Esophagus muscularis mucosa (tissue), 4 donors: Measurements from ENCODE around the gene PDGFRB. TPM values are rescaled to one million over a fixed set of nuclear protein-coding genes. Genes with fewer than 3 reads are reported as not detected.
A peak's percentile ranks its signal among the peaks of the same experiment; 100 is the strongest.

Source experiments
- DNase-seq: peaks from one replicate; pipeline ENCODE4 v3.0.0-alpha.2; 2017; ENCODE audit errors: extremely low spot score
- H3K27ac ChIP-seq, 4 donors: fragments of 200-600 bp; sonication (generic); replicated peaks in 1 of 4; 1 replicate in 3 of 4; 2 replicates in 1 of 4; pipeline ENCODE4 v1.5.1; 2016 to 2019; ENCODE audit warnings: mild to moderate bottlenecking in 1 of 4
- H3K27me3 ChIP-seq, 4 donors: fragments of 200-600 bp; sonication (generic); one replicate each; pipeline versions ENCODE4 v1.5.1 to v1.6.0; 2016 to 2019
- H3K36me3 ChIP-seq, 4 donors: fragments of 200-600 bp; sonication (generic); one replicate each; pipeline ENCODE4 v1.5.1; 2016 to 2019
- H3K4me1 ChIP-seq, 4 donors: fragments of 200-600 bp; sonication (generic); one replicate each; pipeline ENCODE4 v1.5.1; 2016 to 2019
- H3K4me3 ChIP-seq, 4 donors: fragments of 200-600 bp; sonication (generic); 1 replicate in 2 of 4; 2 replicates in 2 of 4; pipeline ENCODE4 v1.5.1; 2016 to 2019; ENCODE audit warnings: mild to moderate bottlenecking in 4 of 4, moderate library complexity in 1 of 4
- H3K9me3 ChIP-seq, 4 donors: fragments of 200-600 bp; sonication (generic); 1 replicate in 3 of 4; 2 replicates in 1 of 4; pipeline ENCODE4 v1.5.1; 2016 to 2019
- EP300 ChIP-seq: sonication (generic); formaldehyde crosslinking; IDR thresholded peaks from one replicate; pipeline ENCODE4 v1.6.1; 2017; ENCODE audit warnings: antibody characterized with exemption
- POLR2A ChIP-seq: fragments of 450-650 bp; IDR thresholded peaks from one replicate; pipeline ENCODE4 v1.6.1; 2017; ENCODE audit warnings: antibody characterized with exemption, moderate library complexity, mild to moderate bottlenecking, low read depth
- POLR2AphosphoS5 ChIP-seq, 2 donors: sonication (generic); formaldehyde crosslinking; IDR thresholded peaks; one replicate each; pipeline ENCODE4 v1.6.1; 2017; ENCODE audit warnings: antibody characterized with exemption in 2 of 2
- WGBS: methylation state at CpG from one replicate; pipeline ENCODE4 v1.1.5; 2018; 5-methylcytosine and 5-hydroxymethylcytosine counted together
- intact Hi-C: fragments of 100-400 bp; cut with DNase I; formaldehyde crosslinking; loops from one replicate; pipeline ENCODE4 v1.15.1; 2023
- total RNA-seq, 4 donors: library from RNA; depleted of rRNA; stranded (reverse); fragments of >200 nt; gene quantifications; one replicate each; pipeline versions ENCODE4 v1.1.0 to v1.2.1, GENCODE V29; 2016
- TF ChIP-seq, protein P1 (sequence below), 3 experiments: fragments of 200-600 bp in 2 of 3; fragments of 450-650 bp in 1 of 3; sonication (generic) in 2 of 3; IDR thresholded peaks; one replicate each; pipeline ENCODE4 v1.5.1; 2017 to 2019; ENCODE audit warnings: antibody characterized with exemption in 3 of 3, mild to moderate bottlenecking in 2 of 3, moderate library complexity in 1 of 3

Gene PDGFRB
- total RNA-seq, 4 donors from 2014 or later, result 83.1 to 219 (median 141) TPM

DNA sequence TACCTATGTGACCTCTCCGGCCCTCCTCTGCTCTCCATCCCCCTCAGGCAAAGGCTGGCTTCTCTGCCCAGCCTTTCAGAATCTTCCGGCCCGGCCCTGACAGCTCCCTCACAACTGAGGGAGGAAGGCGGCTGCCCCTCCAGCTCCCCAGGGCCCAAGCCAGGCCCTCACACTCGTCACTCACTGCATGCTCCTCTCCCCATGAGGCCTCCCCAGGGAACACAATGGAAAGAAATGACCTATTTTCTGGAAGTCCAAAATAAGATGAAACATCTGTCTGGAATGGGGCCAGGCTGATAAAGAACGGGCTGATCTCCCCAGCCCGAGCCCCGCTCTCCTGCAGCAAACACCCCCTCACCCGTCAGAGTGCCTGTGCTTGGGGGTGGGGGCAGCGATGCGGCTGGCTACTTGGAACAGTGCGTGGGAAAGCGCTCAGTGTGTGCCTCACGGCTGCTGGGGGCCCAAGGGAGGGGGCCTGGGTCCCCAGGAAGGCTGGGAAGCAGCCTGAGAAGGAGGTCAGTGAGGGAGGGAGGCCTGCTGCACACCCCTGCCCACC lies 11.3 kb downstream of the PDGFRB start:
- intact Hi-C loops, result no loop called here
- no peak for DNase-seq
- Histone ChIP-seq H3K27ac (peak overlapping the region; percentile 81 to 90 (median 83)), H3K4me3 (peak overlapping the region; percentile 4 to 42 (median 26)), H3K4me1 (peaks cover 49 to 100% (median 98%) of the 10 kb centered on the region in 4 donors), H3K27me3 (no peaks in the 10 kb centered on the region), H3K9me3 (no peaks in the 10 kb centered on the region), H3K36me3 (peaks cover 0 to 3% (median 0%) of the 10 kb centered on the region in 4 donors)
- 36% methylated on average over 14 of the region's 14 CpGs for whole genome bisulfite sequencing
- TF ChIP-seq POLR2AphosphoS5 (IDR thresholded peaks at IDR 0.05), result peak in 1 of 2 donors; percentile 54
- TF ChIP-seq POLR2A, result no peak

DNA sequence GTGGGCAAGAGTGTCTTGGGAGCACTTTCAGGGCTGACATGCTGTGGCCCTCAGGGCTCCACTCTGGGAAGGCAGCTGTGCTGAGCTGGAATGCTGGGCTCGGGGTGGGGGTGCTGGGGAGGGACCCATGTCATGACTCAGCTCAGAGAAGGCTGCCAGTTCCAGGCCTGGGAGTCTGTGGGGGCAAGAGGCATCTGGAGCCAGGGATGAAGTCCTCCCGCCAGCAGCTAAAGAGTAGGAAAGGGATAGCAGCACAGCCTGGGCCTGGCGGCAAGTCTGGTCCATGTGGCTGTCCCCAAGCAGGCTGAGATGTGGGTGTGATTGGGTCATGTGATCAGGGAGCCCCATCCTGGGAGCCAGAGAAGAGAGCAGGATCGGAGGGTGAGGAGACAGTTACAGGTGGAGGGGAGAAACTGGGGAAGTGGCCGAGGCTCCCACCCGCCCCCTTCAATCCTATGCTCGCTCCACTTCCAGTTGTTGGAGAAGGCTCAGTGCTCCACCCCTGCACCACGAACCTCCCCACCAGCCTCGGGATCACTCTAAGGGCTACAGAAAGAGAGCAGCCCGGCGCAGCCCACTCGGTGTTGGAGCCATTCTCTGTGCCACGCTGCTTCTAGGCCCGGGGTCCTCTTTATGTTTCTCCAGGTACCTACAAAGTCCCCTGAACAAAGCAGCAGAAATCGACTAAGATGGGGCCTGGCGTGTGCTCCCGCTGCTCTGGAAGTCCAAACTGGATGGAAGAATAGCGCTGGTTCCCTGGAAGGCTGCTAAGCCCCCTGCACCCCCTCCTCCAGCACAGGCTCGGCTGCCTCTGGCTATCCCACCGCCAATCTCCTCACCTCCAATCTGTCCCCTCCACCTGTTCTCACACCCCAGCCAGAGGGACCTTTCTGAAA lies 12.0 kb downstream of the PDGFRB start:
- DNase-seq, result peak; percentile 95

DNA sequence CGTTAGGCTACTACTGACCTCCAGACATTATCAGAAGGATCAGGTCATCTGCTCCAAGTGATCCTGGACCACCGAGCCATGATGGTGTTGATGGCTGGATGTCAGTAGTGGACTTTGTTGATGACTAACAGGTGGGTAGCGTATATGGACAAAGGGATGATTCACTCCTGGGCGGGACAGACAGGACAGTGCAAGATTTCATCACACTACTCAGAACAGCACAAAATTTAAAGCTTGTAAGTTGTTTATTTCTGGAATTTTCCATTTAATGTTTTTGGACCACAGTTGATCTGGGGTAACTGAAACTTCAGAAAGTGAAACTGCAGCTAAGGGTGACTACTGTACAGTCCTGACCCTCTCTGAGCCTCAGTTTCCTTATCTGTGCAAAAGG lies 12.7 kb downstream of the PDGFRB start:
- no peak for DNase-seq
- no peaks in the 10 kb centered on the region for H3K9me3 ChIP-seq
- H3K4me3 ChIP-seq, result peak overlapping the region; percentile 4 to 42 (median 26)
- no peaks in the 10 kb centered on the region for H3K27me3 ChIP-seq
- WGBS, result 23% methylated on average over 4 of the region's 4 CpGs
- intact Hi-C loops, result no loop called here
- H3K4me1 ChIP-seq, result peaks cover 59 to 100% (median 98%) of the 10 kb centered on the region in 4 donors
- TF ChIP-seq EP300 (no peak), POLR2A (no peak), POLR2AphosphoS5 (IDR thresholded peaks at IDR 0.05) (peak; percentile 59 to 82)
- TF ChIP-seq, protein P1, sequence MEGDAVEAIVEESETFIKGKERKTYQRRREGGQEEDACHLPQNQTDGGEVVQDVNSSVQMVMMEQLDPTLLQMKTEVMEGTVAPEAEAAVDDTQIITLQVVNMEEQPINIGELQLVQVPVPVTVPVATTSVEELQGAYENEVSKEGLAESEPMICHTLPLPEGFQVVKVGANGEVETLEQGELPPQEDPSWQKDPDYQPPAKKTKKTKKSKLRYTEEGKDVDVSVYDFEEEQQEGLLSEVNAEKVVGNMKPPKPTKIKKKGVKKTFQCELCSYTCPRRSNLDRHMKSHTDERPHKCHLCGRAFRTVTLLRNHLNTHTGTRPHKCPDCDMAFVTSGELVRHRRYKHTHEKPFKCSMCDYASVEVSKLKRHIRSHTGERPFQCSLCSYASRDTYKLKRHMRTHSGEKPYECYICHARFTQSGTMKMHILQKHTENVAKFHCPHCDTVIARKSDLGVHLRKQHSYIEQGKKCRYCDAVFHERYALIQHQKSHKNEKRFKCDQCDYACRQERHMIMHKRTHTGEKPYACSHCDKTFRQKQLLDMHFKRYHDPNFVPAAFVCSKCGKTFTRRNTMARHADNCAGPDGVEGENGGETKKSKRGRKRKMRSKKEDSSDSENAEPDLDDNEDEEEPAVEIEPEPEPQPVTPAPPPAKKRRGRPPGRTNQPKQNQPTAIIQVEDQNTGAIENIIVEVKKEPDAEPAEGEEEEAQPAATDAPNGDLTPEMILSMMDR (IDR thresholded peaks at IDR 0.05), result no peak
- no peaks in the 10 kb centered on the region for H3K36me3 ChIP-seq
- peak overlapping the region; percentile 81 to 90 (median 83) for H3K27ac ChIP-seq

More for the DNA sequence above, 12.0 kb downstream of the PDGFRB start:
- H3K4me1 ChIP-seq, result peaks cover 52 to 100% (median 98%) of the 10 kb centered on the region in 4 donors
- no peaks in the 10 kb centered on the region for H3K9me3 ChIP-seq
- peaks cover 0 to 3% (median 0%) of the 10 kb centered on the region in 4 donors for H3K36me3 ChIP-seq
- H3K27ac ChIP-seq, result peak overlapping the region; percentile 81 to 90 (median 83)
- intact Hi-C loops, result no loop called here
- H3K27me3 ChIP-seq, result no peaks in the 10 kb centered on the region
- H3K4me3 ChIP-seq, result peak overlapping the region; percentile 4 to 42 (median 26)
- TF ChIP-seq EP300, result no peak
- TF ChIP-seq POLR2A, result peak; percentile 16
- TF ChIP-seq POLR2AphosphoS5 (IDR thresholded peaks at IDR 0.05), result peak in 1 of 2 donors; percentile 14
- WGBS, result 41% methylated on average over 19 of the region's 20 CpGs

DNA sequence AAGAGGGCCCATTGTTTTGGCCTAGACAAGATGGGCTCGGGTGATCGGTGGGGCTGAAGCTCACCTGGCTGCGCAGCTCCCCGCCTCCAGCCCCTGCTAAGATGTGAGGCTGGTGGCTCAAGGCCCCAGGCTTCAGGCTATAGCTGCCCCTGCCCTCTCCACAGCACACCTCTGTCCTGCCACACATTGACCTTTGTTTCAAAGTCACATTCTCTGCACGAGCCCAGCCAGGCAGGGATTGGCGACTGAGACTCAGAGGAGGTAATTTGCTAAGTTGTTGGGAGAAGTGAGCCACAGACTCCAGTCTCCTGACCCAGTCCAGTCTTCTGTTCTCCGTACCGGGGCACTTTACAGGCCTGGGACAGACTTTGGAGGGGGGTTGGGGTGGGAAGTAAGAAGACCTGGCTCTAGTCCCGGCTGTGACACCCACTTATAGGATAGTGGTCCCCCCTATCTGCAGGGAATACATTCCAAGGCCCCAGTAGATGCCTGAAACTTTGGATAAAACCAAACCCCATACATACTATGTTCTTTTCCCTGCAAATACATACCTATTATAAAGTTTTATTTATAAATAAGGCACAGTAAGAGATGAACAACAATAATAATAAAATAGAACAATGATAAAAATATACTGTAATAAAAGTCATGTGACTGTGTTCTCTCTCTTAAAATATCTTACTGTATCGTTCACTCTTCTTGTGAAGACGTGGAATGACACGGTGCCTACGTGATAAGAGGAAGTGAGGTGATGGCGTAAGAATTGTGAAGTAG lies 13.3 kb downstream of the PDGFRB start:
- TF ChIP-seq EP300, result no peak
- TF ChIP-seq, protein P1 (IDR thresholded peaks at IDR 0.05), result no peak
- no peak for TF ChIP-seq POLR2AphosphoS5 (IDR thresholded peaks at IDR 0.05)
- no peak for TF ChIP-seq POLR2A
- Histone ChIP-seq H3K27me3 (no peaks in the 10 kb centered on the region), H3K36me3 (no peaks in the 10 kb centered on the region), H3K27ac (peak overlapping the region; percentile 81 to 90 (median 83)), H3K9me3 (no peaks in the 10 kb centered on the region), H3K4me1 (peaks cover 65 to 100% (median 98%) of the 10 kb centered on the region in 4 donors), H3K4me3 (no peak overlapping the region)
- DNase-seq, result no peak
- WGBS, result 54% methylated on average over 10 of the region's 14 CpGs
- intact Hi-C loops, result no loop called here

DNA sequence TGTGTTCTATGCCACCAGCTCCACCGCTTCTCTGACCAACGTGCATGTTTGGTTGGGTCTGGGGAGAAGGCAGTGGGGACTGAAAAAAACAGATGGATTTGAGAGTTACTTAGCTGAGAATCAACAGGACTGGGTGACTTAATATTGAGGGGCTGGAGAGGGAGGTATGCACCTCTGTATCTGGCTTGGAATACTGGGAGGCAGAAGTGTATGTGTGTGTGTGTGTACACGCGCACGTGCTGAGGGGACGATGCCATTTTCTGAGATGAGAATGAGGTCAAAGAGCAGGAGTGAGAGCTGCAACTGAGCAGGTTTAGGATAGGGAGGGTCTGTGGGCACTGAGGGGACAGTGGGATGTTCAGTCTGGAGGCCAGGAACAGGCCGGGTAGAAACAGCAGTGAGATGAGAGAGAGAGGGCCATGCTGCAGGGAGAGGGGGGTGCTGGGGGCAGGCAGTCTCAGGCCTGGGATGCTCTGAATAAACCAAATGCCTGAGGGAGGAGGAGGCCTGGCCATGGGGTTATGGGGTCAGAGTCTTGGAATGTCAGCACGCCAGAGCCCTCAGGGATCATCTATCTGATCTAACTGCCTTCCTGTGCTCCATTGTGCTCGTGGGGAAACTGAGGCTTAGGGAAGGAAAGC lies 14.0 kb downstream of the PDGFRB start:
- no peaks in the 10 kb centered on the region for H3K9me3 ChIP-seq
- no peak for DNase-seq
- peaks cover 72 to 100% (median 98%) of the 10 kb centered on the region in 4 donors for H3K4me1 ChIP-seq
- H3K27me3 ChIP-seq, result no peaks in the 10 kb centered on the region
- intact Hi-C loops, result no loop called here
- WGBS, result 41% methylated on average over 9 of the region's 9 CpGs
- H3K36me3 ChIP-seq, result peaks cover 0 to 3% (median under 1%) of the 10 kb centered on the region in 4 donors
- TF ChIP-seq, protein P1 (IDR thresholded peaks at IDR 0.05), result no peak
- TF ChIP-seq POLR2A, result no peak
- TF ChIP-seq POLR2AphosphoS5 (IDR thresholded peaks at IDR 0.05), result peak in 1 of 2 donors; percentile 29
- TF ChIP-seq EP300, result no peak
- peak overlapping the region in 1 of 4 donors; percentile 1 for H3K4me3 ChIP-seq
- H3K27ac ChIP-seq, result peak overlapping the region; percentile 81 to 90 (median 83)
